Liver (tissue), 9 donors: ENCODE results near the gene PROC. TPM values are rescaled to one million over a fixed set of nuclear protein-coding genes. Genes with fewer than 3 reads are reported as not detected.

Source experiments
- DNase-seq: peaks from one replicate; pipeline ENCODE4 v3.0.0-alpha.2; 2017; ENCODE audit warnings: low spot score
- H3K27ac ChIP-seq, 2 donors: one replicate each; pipeline ENCODE4 v1.7.0; 2013; ENCODE audit warnings: inconsistent platforms in 2 of 2, low read length in 2 of 2, control low read depth in 1 of 2, low read depth in 1 of 2, mild to moderate bottlenecking in 1 of 2
- H3K27me3 ChIP-seq, 4 donors: one replicate each; pipeline versions ENCODE4 v1.6.1 to v1.7.0; 2013; ENCODE audit warnings: low read length in 3 of 4, inconsistent platforms in 1 of 4, mild to moderate bottlenecking in 1 of 4, moderate library complexity in 1 of 4; ENCODE audit not compliant: control insufficient read depth in 4 of 4, insufficient read depth in 4 of 4
- H3K36me3 ChIP-seq, 4 donors: one replicate each; pipeline versions ENCODE4 v1.6.1 to v1.7.0; 2013; ENCODE audit warnings: low read length in 3 of 4, mild to moderate bottlenecking in 3 of 4, low read depth in 1 of 4, moderate library complexity in 1 of 4; ENCODE audit not compliant: control insufficient read depth in 4 of 4, insufficient read depth in 3 of 4
- H3K4me1 ChIP-seq, 4 donors: one replicate each; pipeline versions ENCODE4 v1.6.1 to v1.7.0; 2013; ENCODE audit warnings: low read length in 3 of 4, mild to moderate bottlenecking in 3 of 4, moderate library complexity in 1 of 4; ENCODE audit not compliant: control insufficient read depth in 4 of 4, insufficient read depth in 4 of 4
- H3K4me3 ChIP-seq, 3 donors: one replicate each; pipeline versions ENCODE4 v1.6.1 to v1.7.0; 2013; ENCODE audit warnings: low read length in 3 of 3, control low read depth in 1 of 3, low read depth in 1 of 3, mild to moderate bottlenecking in 1 of 3
- H3K9ac ChIP-seq, 2 donors: one replicate each; pipeline ENCODE4 v1.7.0; 2013; ENCODE audit warnings: low read length in 2 of 2, mild to moderate bottlenecking in 2 of 2, moderate library complexity in 2 of 2, control low read depth in 1 of 2, low read depth in 1 of 2
- H3K9me3 ChIP-seq, 4 donors: one replicate each; pipeline versions ENCODE4 v1.6.1 to v1.7.0; 2013; ENCODE audit warnings: low read length in 3 of 4; ENCODE audit not compliant: control insufficient read depth in 4 of 4
- ATF3 ChIP-seq: IDR thresholded peaks from 2 replicates; pipeline ENCODE4 v1.6.1; 2016; ENCODE audit warnings: antibody characterized with exemption
- CTCF ChIP-seq: fragments of 150-350 bp; IDR thresholded peaks from 2 replicates; pipeline ENCODE4 v1.5.1; 2017; ENCODE audit warnings: improper control_type of control experiment, low read depth, low read length; ENCODE audit not compliant: missing input control
- EGR1 ChIP-seq, 2 donors: IDR thresholded peaks; 2 replicates each; pipeline ENCODE4 v1.6.1; 2016 to 2018; ENCODE audit warnings: antibody characterized with exemption in 2 of 2, low read depth in 2 of 2
- FOXA1 ChIP-seq: IDR thresholded peaks from 2 replicates; pipeline ENCODE4 v1.6.1; 2016; ENCODE audit warnings: antibody characterized with exemption
- FOXA2 ChIP-seq: IDR thresholded peaks from 2 replicates; pipeline ENCODE4 v1.6.1; 2016; ENCODE audit warnings: antibody characterized with exemption
- GABPA ChIP-seq, 2 donors: IDR thresholded peaks in 1 of 2; conservative IDR thresholded peaks in 1 of 2; 2 replicates each; pipeline ENCODE4 v1.6.1; 2016; ENCODE audit warnings: antibody characterized with exemption in 2 of 2, mild to moderate bottlenecking in 1 of 2, moderate library complexity in 1 of 2
- HNF4A ChIP-seq, 2 donors: conservative IDR thresholded peaks; 2 replicates each; pipeline ENCODE4 v1.6.1; 2016; ENCODE audit warnings: antibody characterized with exemption in 2 of 2, mild to moderate bottlenecking in 2 of 2
- HNF4G ChIP-seq: IDR thresholded peaks from 2 replicates; pipeline ENCODE4 v1.6.1; 2016; ENCODE audit warnings: antibody characterized with exemption
- JUND ChIP-seq, 2 donors: IDR thresholded peaks; 2 replicates each; pipeline ENCODE4 v1.6.1; 2016; ENCODE audit warnings: antibody characterized with exemption in 2 of 2
- NR2F2 ChIP-seq: IDR thresholded peaks from 2 replicates; pipeline ENCODE4 v1.6.1; 2016; ENCODE audit warnings: antibody characterized with exemption
- RAD21 ChIP-seq, 2 donors: IDR thresholded peaks; 2 replicates each; pipeline ENCODE4 v1.6.1; 2016; ENCODE audit warnings: antibody characterized with exemption in 2 of 2, mild to moderate bottlenecking in 2 of 2
- RXRA ChIP-seq, 2 donors: IDR thresholded peaks; 2 replicates each; pipeline ENCODE4 v1.6.1; 2017 to 2018; ENCODE audit warnings: antibody characterized with exemption in 2 of 2, mild to moderate bottlenecking in 1 of 2
- SP1 ChIP-seq: IDR thresholded peaks from 2 replicates; pipeline ENCODE4 v1.6.1; 2018; ENCODE audit warnings: antibody characterized with exemption, mild to moderate bottlenecking
- TAF1 ChIP-seq: conservative IDR thresholded peaks from 2 replicates; pipeline ENCODE4 v1.6.1; 2016; ENCODE audit warnings: antibody characterized with exemption, mild to moderate bottlenecking
- YY1 ChIP-seq: IDR thresholded peaks from 2 replicates; pipeline ENCODE4 v1.6.1; 2016; ENCODE audit warnings: antibody characterized with exemption, mild to moderate bottlenecking
- WGBS: extraction: QIAGEN DNeasy Blood & Tissue Kit; methylation state at CpG from one replicate; pipeline ENCODE4 v1.1.7; 2013; 5-methylcytosine and 5-hydroxymethylcytosine counted together
- polyA plus RNA-seq, 2 donors: library from polyadenylated mRNA; stranded (reverse) in 1 of 2; unstranded in 1 of 2; fragments of 200-250 nt in 1 of 2; fragments of >200 nt in 1 of 2; fragmentation: Nextera tagmentation in 1 of 2; extraction: Ambion mirVana in 1 of 2; gene quantifications; one replicate each; pipeline versions ENCODE4 v1.2.1 to v1.2.3, GENCODE V29; 2013 to 2015
- total RNA-seq, 2 donors: library from RNA; depleted of rRNA; stranded (reverse); fragments of >200 nt; gene quantifications; one replicate each; pipeline ENCODE4 v1.2.3, GENCODE V29; 2014
- TF ChIP-seq, protein P1 (sequence below): IDR thresholded peaks from 2 replicates; pipeline ENCODE4 v1.6.1; 2016; ENCODE audit warnings: antibody characterized with exemption
- TF ChIP-seq, protein P2 (sequence below): IDR thresholded peaks from 2 replicates; pipeline ENCODE4 v1.6.1; 2016; ENCODE audit warnings: antibody characterized with exemption, mild to moderate bottlenecking
- TF ChIP-seq, protein P3 (sequence below): IDR thresholded peaks from 2 replicates; pipeline ENCODE4 v1.6.1; 2016; ENCODE audit warnings: antibody characterized with exemption
- donor health status: healthy.
- donor health status: healthy.
- donor health status: healthy.
- donor health status: healthy.
- donor health status: healthy.

PROC gene
- total and polyA plus RNA-seq, 4 donors, result 150 to 407 (median 341) TPM

GRCh38 chr2:127384529-127384928 lies 33.7 kb upstream of the PROC start:
- Histone ChIP-seq H3K27me3 (no peaks in the 10 kb centered on the region), H3K4me1 (peaks cover 6 to 36% (median 23%) of the 10 kb centered on the region in 4 donors), H3K4me3 (no peak overlapping the region), H3K36me3 (no peaks in the 10 kb centered on the region), H3K9me3 (no peaks in the 10 kb centered on the region), H3K9ac (no peak overlapping the region), H3K27ac (no peak overlapping the region)
- DNase-seq, result no peak
- TF ChIP-seq RAD21 (IDR thresholded peaks at IDR 0.05) (no peak), HNF4A (conservative IDR thresholded peaks at IDR 0.05) (no peak), YY1 (no peak), HNF4G (no peak), GABPA (IDR thresholded peaks at IDR 0.05 in 1 of 2, conservative IDR thresholded peaks at IDR 0.05 in 1 of 2) (no peak), TAF1 (no peak), CTCF (no peak), ATF3 (no peak), EGR1 (IDR thresholded peaks at IDR 0.05; ENCODE audit: low read depth in 2 of 2) (no peak), FOXA1 (no peak), RXRA (IDR thresholded peaks at IDR 0.05) (no peak), SP1 (no peak), FOXA2 (no peak), JUND (IDR thresholded peaks at IDR 0.05) (no peak), NR2F2 (no peak)
- TF ChIP-seq, protein P1, sequence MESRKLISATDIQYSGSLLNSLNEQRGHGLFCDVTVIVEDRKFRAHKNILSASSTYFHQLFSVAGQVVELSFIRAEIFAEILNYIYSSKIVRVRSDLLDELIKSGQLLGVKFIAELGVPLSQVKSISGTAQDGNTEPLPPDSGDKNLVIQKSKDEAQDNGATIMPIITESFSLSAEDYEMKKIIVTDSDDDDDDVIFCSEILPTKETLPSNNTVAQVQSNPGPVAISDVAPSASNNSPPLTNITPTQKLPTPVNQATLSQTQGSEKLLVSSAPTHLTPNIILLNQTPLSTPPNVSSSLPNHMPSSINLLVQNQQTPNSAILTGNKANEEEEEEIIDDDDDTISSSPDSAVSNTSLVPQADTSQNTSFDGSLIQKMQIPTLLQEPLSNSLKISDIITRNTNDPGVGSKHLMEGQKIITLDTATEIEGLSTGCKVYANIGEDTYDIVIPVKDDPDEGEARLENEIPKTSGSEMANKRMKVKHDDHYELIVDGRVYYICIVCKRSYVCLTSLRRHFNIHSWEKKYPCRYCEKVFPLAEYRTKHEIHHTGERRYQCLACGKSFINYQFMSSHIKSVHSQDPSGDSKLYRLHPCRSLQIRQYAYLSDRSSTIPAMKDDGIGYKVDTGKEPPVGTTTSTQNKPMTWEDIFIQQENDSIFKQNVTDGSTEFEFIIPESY, result no peak
- TF ChIP-seq, protein P2, sequence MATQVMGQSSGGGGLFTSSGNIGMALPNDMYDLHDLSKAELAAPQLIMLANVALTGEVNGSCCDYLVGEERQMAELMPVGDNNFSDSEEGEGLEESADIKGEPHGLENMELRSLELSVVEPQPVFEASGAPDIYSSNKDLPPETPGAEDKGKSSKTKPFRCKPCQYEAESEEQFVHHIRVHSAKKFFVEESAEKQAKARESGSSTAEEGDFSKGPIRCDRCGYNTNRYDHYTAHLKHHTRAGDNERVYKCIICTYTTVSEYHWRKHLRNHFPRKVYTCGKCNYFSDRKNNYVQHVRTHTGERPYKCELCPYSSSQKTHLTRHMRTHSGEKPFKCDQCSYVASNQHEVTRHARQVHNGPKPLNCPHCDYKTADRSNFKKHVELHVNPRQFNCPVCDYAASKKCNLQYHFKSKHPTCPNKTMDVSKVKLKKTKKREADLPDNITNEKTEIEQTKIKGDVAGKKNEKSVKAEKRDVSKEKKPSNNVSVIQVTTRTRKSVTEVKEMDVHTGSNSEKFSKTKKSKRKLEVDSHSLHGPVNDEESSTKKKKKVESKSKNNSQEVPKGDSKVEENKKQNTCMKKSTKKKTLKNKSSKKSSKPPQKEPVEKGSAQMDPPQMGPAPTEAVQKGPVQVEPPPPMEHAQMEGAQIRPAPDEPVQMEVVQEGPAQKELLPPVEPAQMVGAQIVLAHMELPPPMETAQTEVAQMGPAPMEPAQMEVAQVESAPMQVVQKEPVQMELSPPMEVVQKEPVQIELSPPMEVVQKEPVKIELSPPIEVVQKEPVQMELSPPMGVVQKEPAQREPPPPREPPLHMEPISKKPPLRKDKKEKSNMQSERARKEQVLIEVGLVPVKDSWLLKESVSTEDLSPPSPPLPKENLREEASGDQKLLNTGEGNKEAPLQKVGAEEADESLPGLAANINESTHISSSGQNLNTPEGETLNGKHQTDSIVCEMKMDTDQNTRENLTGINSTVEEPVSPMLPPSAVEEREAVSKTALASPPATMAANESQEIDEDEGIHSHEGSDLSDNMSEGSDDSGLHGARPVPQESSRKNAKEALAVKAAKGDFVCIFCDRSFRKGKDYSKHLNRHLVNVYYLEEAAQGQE, result no peak
- TF ChIP-seq, protein P3, sequence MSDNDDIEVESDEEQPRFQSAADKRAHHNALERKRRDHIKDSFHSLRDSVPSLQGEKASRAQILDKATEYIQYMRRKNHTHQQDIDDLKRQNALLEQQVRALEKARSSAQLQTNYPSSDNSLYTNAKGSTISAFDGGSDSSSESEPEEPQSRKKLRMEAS, result no peak
- 90% methylated on average over 6 of the region's 6 CpGs for WGBS
